H1 (cell line): Measurements from ENCODE around the gene NELFE. TPM values are rescaled to one million over a fixed set of nuclear protein-coding genes. Genes with fewer than 3 reads are reported as not detected.

Experiments
- PHF8 ChIP-seq: fragments of 200-600 bp; sonication (generic); conservative IDR thresholded peaks from 2 replicates; pipeline ENCODE4 v1.7.1; 2012; ENCODE audit warnings: low read depth, mild to moderate bottlenecking, inconsistent platforms, low read length, moderate library complexity
- polyA plus RNA-seq, 7 experiments: library from polyadenylated mRNA; depleted of rRNA in 3 of 7; stranded (reverse) in 5 of 7; unstranded in 2 of 7; fragments of >200 nt in 5 of 7; fragments of 200-250 nt in 2 of 7; gene quantifications; 1 replicate in 5 of 7; 2 replicates in 1 of 7; 4 replicates in 1 of 7; pipeline versions ENCODE4 v1.2.1 to v1.2.3, GENCODE V29; 2011 to 2013; ENCODE audit warnings: missing spikeins in 2 of 7, mixed read lengths in 2 of 7
- total RNA-seq: library from RNA; stranded (reverse); fragmentation: NEBNext Ultra II Directional; extraction: Animal tissue kit (Norgen Biotek cat#: 25700); gene quantifications from 2 replicates; pipeline ENCODE4 v1.2.1, GENCODE V29; 2021

NELFE gene
- total and polyA plus RNA-seq, 2 of the 8 experiments (the other 6 are each of a cell fraction or from before 2014, with no cell fraction given) = 49.2 to 71.5 TPM

GRCh38 chr6:31946370-31946885 lies 12.3 kb downstream of the NELFE start (continued):
- TF ChIP-seq PHF8 = no peak
